HG03025 (cell line): ENCODE measurements around the gene ROBO2.

Source experiments
- ATAC-seq: cut with Tn5 transposase; IDR thresholded peaks from one replicate; pipeline ENCODE4 v1.9.1; 2021; ENCODE audit warnings: mild to moderate bottlenecking, moderate library complexity; ENCODE audit not compliant: unreplicated experiment, low FRiP score

Gene ROBO2

GRCh38 chr3:77096966-77097890 is 57.3 kb downstream of the ROBO2 start:
- ATAC-seq, result no peak

GRCh38 chr3:77102951-77103769 is 63.3 kb downstream of the ROBO2 start:
- ATAC-seq, result no peak

GRCh38 chr3:77122652-77123051 is 82.8 kb downstream of the ROBO2 start:
- ATAC-seq, result no peak

GRCh38 chr3:77125966-77126365 is 86.1 kb downstream of the ROBO2 start:
- no peak for ATAC-seq

- no peak for ATAC-seq
Observed at GRCh38 chr3:77134769-77135168, 94.9 kb downstream of the ROBO2 start.

- no peak for ATAC-seq
Observed at GRCh38 chr3:77137559-77137958, 97.7 kb downstream of the ROBO2 start.

- ATAC-seq, result no peak
Observed at GRCh38 chr3:77139624-77140023, 99.7 kb downstream of the ROBO2 start.

- ATAC-seq, result no peak
Observed at GRCh38 chr3:77141423-77141822, 101.5 kb downstream of the ROBO2 start.

- ATAC-seq, result no peak
Observed at GRCh38 chr3:77142578-77142977, 102.7 kb downstream of the ROBO2 start.

- ATAC-seq, result no peak
Observed at GRCh38 chr3:77146004-77146403, 106.1 kb downstream of the ROBO2 start.

- ATAC-seq, result no peak
Observed at GRCh38 chr3:77147836-77148578, 108.1 kb downstream of the ROBO2 start.

GRCh38 chr3:77149382-77149781 is 109.5 kb downstream of the ROBO2 start:
- no peak for ATAC-seq

- no peak for ATAC-seq
Observed at GRCh38 chr3:77150028-77150427, 110.1 kb downstream of the ROBO2 start.

- ATAC-seq, result no peak
Observed at GRCh38 chr3:77150759-77151158, 110.9 kb downstream of the ROBO2 start.

- ATAC-seq, result no peak
Observed at GRCh38 chr3:77158730-77159581, 119.1 kb downstream of the ROBO2 start.

GRCh38 chr3:77160931-77161497 is 121.1 kb downstream of the ROBO2 start:
- ATAC-seq, result no peak

- ATAC-seq, result no peak
Observed at GRCh38 chr3:77169823-77170222, 129.9 kb downstream of the ROBO2 start.

- no peak for ATAC-seq
Observed at GRCh38 chr3:77171026-77171425, 131.1 kb downstream of the ROBO2 start.

GRCh38 chr3:77179762-77180161 is 139.9 kb downstream of the ROBO2 start:
- no peak for ATAC-seq

- no peak for ATAC-seq
Observed at GRCh38 chr3:77182341-77182740, 142.4 kb downstream of the ROBO2 start.
